ENCODE data around the gene LINGO1. TPM values are rescaled to one million over a fixed set of nuclear protein-coding genes. Genes with fewer than 3 reads are reported as not detected.

Gene LINGO1
- total RNA-seq, 2 experiments from 2014 or later, result not detected

DNA sequence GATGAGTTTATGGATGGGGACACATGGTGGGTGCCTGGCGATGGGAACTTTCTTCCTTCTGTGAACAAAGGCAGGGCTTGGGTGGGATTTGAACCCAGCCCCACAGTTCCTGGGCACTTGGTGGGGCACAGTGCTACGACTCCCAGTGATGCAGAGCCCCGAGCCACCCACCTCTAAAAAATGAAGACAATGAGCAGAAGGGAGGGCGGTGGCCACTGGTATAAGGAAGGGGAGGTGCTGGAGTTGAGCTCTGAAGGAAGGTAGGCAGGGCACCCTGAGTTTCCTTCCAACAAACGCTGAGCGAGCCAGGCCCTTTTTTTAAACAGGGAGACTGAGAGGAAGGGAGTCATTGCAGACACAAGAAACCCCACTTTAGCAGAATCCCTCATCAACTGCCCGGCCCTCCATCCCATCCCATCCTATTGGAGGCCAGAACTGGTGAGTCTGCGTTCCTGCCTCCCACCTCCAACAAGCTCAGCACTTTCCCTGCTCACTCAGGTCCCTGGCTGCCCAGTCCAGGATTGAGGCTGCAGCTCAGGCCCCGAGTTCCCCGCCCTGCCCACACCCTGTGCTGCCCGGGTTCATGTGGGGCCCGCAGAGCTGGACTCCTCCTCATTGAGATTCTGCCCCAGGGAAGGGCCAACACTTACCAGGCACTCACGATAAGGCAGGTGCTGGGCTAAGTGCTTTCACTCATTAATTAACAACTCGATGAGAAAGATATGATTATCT, 57.3 kb downstream of the LINGO1 start:
- no peak overlapping the region for H3K27ac Mint-ChIP-seq
- H3K27me3 Mint-ChIP-seq, result no peaks in the 10 kb centered on the region
- H3K36me3 Mint-ChIP-seq, result no peaks in the 10 kb centered on the region
- CTCF ChIA-PET, result interaction anchor here (1.2 kb wide), 1 partner anchor 32 kb away, joined by 4 read pairs; no protein-coding TSS in a partner anchor
- no peak for DNase-seq
- POLR2A ChIA-PET, result no interaction called here
- intact Hi-C loops (cut with micrococcal nuclease), result no loop called here
- H3K9me3 Mint-ChIP-seq, result no peaks in the 10 kb centered on the region
- no peak overlapping the region for H3K4me3 Mint-ChIP-seq
- no peaks in the 10 kb centered on the region for H3K4me1 Mint-ChIP-seq (ENCODE audit: low read depth)

DNA sequence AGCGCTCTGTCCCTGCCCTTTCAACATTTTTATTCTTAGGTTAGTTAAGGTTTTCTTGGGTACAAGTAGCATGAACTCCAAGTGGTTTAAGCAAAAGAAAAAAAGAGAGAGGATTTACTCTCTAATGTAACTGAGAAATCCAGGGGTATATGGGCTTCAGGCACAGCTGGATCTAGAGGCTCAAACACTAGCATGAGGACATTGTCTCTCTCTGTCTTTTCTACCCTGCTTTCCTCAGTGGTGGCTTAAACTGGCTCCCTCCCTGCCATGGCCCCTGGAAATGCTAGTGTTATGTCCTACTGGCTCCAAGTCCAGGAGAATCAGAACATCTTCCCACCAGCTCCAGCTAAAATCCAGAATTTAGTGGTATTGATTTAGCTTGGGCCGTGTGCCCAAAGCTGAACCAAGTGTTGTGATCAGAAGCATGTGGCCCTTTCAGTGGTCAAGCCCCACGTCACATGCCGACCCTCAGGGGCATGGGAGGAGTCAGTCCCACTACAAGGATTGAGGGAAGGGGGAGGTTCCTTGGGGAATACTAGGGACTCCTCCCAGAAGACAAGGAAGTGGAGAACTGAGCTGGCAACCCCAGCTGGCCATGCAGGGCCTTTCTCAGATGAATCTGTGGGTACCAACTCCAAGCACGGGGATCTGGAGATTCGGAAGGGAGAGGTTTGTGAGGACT, 58.0 kb downstream of the LINGO1 start:
- intact Hi-C loops (cut with micrococcal nuclease), result no loop called here
- CTCF ChIA-PET, result interaction anchor here (1.2 kb wide), 1 partner anchor 31 kb away, joined by 4 read pairs; no protein-coding TSS in a partner anchor

DNA sequence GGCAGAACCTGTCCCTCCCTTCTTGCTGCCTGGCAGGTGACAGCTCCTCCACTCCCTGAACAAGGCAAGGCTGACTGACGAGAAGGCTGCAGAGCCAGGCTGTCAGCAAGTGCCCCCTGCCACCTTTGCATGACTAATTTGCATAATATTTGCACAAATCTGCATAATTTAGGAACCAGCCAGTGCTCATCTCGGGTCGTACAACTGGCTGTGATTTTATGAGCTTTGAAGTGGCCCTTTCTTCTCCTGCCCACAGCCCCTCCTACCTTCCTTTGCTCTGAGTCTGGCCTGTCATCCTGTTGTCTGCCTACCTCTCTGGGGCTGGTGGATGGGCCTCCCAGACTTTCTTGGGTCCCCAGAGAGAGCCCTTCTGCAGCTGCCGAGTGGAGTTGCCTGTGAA, 58.9 kb downstream of the LINGO1 start:
- intact Hi-C loops (cut with micrococcal nuclease), result no loop called here
- CTCF ChIA-PET, result interaction anchor here (1.2 kb wide), 1 partner anchor 30 kb away, joined by 4 read pairs; no protein-coding TSS in a partner anchor
- no peaks in the 10 kb centered on the region for H3K9me3 Mint-ChIP-seq
- DNase-seq, result no peak
- no peaks in the 10 kb centered on the region for H3K4me1 Mint-ChIP-seq (ENCODE audit: low read depth)
- H3K4me3 Mint-ChIP-seq, result no peak overlapping the region
- POLR2A ChIA-PET, result no interaction called here
- H3K36me3 Mint-ChIP-seq, result no peaks in the 10 kb centered on the region
- no peak overlapping the region for H3K27ac Mint-ChIP-seq
- H3K27me3 Mint-ChIP-seq, result peaks cover 3% of the 10 kb centered on the region

More for the DNA sequence above, 58.0 kb downstream of the LINGO1 start:
- DNase-seq, result no peak
- Mint-ChIP-seq H3K27me3 (peaks cover 3% of the 10 kb centered on the region), H3K36me3 (no peaks in the 10 kb centered on the region), H3K9me3 (no peaks in the 10 kb centered on the region), H3K4me1 (ENCODE audit: low read depth) (no peaks in the 10 kb centered on the region), H3K4me3 (no peak overlapping the region), H3K27ac (no peak overlapping the region)
- POLR2A ChIA-PET, result no interaction called here

DNA sequence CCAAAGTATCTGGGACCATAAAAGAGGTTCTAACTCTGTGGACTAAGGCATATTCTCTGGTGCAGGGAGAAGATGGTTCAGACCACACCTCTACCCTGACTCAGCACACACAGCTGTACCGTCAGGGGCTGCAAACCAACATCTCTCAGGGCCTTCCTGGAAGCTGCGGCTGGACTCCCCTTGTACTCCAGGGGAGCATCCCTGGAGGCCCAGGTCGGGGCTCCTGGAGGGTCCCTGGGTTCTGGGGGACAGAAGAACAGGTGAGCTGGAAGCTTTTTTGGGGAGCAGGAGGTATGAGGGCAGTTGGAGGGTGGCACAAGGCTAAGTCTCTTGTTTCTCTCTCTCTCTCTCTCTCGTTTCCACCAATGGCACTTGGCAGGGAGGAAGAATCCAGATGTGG, 60.5 kb downstream of the LINGO1 start:
- Mint-ChIP-seq H3K36me3 (no peaks in the 10 kb centered on the region), H3K4me1 (ENCODE audit: low read depth) (no peaks in the 10 kb centered on the region), H3K27me3 (peaks cover 3% of the 10 kb centered on the region), H3K9me3 (no peaks in the 10 kb centered on the region), H3K4me3 (no peak overlapping the region), H3K27ac (no peak overlapping the region)
- ChIA-PET CTCF (no interaction called here), POLR2A (no interaction called here)
- intact Hi-C loops (cut with micrococcal nuclease), result no loop called here
- DNase-seq, result no peak

DNA sequence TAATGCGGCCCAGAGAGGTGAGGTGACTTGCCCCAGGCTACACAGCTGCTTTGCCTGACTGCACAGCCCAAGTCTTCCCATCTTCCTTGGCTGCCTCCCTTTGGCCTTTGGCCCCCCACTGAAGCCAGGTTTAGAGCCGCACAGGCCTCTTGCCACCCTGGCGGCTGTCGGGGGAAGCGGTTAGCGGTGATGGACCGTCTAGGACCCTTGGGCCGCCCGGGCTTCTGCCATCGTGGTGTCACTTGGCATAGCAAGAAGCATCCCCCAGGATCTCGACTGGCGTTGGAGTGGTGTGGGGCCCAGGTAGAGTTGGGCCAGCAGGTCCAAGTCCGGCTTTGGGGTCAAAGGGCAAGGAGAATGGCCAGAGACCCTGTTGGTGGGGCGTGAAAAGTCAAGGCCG, 61.0 kb downstream of the LINGO1 start:
- no peaks in the 10 kb centered on the region for H3K9me3 Mint-ChIP-seq
- POLR2A ChIA-PET, result no interaction called here
- CTCF ChIA-PET, result no interaction called here
- H3K4me3 Mint-ChIP-seq, result no peak overlapping the region
- H3K27me3 Mint-ChIP-seq, result peaks cover 3% of the 10 kb centered on the region
- H3K4me1 Mint-ChIP-seq (ENCODE audit: low read depth), result no peaks in the 10 kb centered on the region
- no peak for DNase-seq
- no peaks in the 10 kb centered on the region for H3K36me3 Mint-ChIP-seq
- no peak overlapping the region for H3K27ac Mint-ChIP-seq
- intact Hi-C loops (cut with micrococcal nuclease), result no loop called here

DNA sequence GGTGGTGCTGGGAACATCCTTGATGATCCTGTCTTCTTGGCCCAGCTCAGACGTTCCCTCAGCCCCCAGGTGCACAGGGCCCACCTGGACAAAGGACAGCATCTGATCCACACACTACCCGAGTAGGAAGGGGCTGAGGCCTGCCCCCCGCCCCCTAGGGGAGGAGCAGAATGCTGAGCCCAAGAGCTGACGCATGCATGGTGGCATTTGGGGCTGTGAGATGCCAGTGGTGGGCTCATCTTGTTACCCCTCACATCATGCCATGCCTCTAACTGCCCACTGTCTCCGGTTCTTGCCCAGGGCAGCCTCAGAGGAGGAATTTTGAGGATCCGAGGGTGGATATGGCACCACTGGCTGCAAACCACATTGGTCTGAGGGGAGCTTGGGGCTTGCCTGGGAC, 61.5 kb downstream of the LINGO1 start:
- Mint-ChIP-seq H3K4me3 (no peak overlapping the region), H3K36me3 (no peaks in the 10 kb centered on the region), H3K27ac (no peak overlapping the region), H3K4me1 (ENCODE audit: low read depth) (no peaks in the 10 kb centered on the region), H3K27me3 (peaks cover 3% of the 10 kb centered on the region), H3K9me3 (no peaks in the 10 kb centered on the region)
- CTCF ChIA-PET, result no interaction called here
- POLR2A ChIA-PET, result no interaction called here
- intact Hi-C loops (cut with micrococcal nuclease), result no loop called here
- DNase-seq, result no peak

DNA sequence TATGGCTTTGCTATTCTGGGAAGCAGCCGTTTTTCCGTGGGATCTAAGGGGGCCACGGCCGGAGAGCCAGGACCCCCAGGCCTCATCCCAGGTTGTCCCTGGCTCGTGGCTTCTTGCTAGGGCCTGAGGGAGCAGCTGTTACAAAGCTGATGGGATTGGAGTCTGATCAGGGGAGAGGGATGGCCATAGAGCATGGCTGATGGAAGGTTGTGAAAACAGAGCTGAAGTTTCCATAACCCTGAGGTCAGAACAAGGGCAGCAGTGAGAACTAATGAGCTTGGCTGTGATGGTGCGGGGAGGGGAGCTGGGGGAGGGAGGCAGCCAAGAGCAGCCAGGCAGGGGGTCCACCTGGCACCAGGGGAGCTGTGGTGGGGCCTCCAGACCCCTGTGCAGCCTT, 63.0 kb downstream of the LINGO1 start:
- Mint-ChIP-seq H3K4me3 (no peak overlapping the region), H3K27ac (no peak overlapping the region)
- intact Hi-C loops (cut with micrococcal nuclease), result no loop called here

DNA sequence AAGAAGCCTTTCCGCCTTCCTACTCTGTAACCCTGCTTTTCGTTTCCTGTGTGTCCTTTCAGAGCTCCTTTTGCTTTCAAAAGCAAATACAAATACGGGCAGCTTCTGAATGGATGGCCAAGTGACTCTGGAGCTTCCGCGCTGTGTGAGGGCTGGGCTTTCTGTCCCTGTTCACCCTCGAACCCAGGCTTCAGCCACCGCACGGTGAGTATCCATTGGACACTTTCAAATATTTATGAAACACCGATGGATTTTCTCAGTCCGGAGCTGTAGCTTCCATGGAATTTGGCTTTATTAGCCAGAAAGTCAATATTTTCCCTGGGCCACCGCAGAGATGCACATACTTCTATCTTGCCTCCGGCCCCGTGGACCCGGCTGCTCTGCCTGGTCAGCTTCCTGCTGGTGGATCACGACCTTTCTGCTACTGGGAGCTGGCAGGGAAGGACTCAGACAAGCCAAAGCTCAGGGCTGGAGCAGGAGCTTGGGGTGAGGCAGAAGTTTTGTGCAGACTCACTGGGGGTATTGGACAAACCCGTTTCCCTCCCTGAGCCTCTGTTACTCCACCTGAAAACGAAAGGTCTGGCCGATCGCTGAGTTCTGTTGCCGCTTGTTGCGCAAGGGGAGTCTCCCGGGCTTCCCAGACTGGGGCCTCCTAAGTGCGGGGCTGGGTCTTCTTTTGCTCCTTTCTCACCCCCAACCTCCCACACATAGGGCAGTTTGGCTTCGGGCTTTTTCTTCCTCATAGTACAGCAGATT, 63.6 kb downstream of the LINGO1 start:
- H3K4me3 Mint-ChIP-seq, result no peak overlapping the region
- no peak for DNase-seq
- H3K27ac Mint-ChIP-seq, result no peak overlapping the region
- ChIA-PET CTCF (no interaction called here), POLR2A (no interaction called here)
- intact Hi-C loops (cut with micrococcal nuclease), result no loop called here
- no peaks in the 10 kb centered on the region for H3K9me3 Mint-ChIP-seq
- peaks cover 3% of the 10 kb centered on the region for H3K27me3 Mint-ChIP-seq
- no peaks in the 10 kb centered on the region for H3K4me1 Mint-ChIP-seq (ENCODE audit: low read depth)
- H3K36me3 Mint-ChIP-seq, result no peaks in the 10 kb centered on the region

More for the DNA sequence above, 63.0 kb downstream of the LINGO1 start:
- H3K27me3 Mint-ChIP-seq, result peaks cover 3% of the 10 kb centered on the region
- POLR2A ChIA-PET, result no interaction called here
- CTCF ChIA-PET, result no interaction called here
- H3K36me3 Mint-ChIP-seq, result no peaks in the 10 kb centered on the region
- no peak for DNase-seq
- no peaks in the 10 kb centered on the region for H3K9me3 Mint-ChIP-seq
- H3K4me1 Mint-ChIP-seq (ENCODE audit: low read depth), result no peaks in the 10 kb centered on the region

DNA sequence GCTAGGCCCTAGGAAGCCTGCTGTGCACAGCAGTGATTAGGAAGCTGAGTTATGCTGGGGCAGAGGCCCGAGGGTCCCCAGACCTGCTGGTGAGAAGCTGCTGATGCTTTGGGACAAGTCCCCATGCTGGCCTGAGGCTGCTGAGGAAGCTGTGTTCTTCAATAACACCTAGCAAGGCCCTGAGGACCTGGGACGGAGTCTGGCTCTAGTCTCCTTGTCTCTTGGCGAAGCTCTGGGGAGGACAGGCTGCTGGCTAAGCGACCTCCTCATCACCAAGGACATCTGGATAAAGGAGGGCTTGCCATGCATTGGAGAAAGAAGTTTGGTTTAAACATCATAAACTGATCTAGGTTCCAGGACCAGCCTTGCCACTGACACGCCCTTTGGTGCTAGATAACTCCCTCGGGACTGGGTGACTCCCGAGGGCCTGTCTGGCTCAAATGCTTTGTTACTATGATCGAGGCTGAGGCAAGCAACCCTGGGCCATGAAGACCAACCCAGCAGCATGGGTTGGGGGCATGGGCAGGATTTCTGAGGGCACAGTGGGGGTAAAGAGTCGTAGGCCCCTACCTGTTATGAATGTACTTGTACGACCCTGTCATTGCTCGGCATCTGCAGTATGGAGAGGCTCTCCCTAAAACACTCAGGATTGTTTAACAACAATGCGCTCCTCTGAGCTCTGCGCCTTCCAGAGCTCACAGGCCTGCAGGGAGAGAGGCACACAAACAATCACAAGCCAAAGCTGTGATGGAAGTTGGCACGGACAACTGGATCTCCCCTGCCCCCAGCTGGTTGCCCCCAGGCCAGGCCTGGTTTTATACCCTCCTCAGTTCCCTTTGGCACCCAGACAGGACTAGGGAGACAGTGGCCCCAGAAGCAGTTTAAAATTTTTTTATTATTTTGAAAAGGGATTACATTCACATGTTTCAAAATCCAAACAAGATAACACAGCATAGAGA, 64.4 kb downstream of the LINGO1 start:
- H3K9me3 Mint-ChIP-seq, result no peaks in the 10 kb centered on the region
- H3K27ac Mint-ChIP-seq, result no peak overlapping the region
- POLR2A ChIA-PET, result no interaction called here
- H3K27me3 Mint-ChIP-seq, result peaks cover 3% of the 10 kb centered on the region
- H3K4me1 Mint-ChIP-seq (ENCODE audit: low read depth), result no peaks in the 10 kb centered on the region
- no peak overlapping the region for H3K4me3 Mint-ChIP-seq
- intact Hi-C loops (cut with micrococcal nuclease), result no loop called here
- DNase-seq, result no peak
- CTCF ChIA-PET, result interaction anchor here (1.6 kb wide), 1 partner anchor 25 kb away, joined by 6 read pairs; no protein-coding TSS in a partner anchor
- no peaks in the 10 kb centered on the region for H3K36me3 Mint-ChIP-seq

DNA sequence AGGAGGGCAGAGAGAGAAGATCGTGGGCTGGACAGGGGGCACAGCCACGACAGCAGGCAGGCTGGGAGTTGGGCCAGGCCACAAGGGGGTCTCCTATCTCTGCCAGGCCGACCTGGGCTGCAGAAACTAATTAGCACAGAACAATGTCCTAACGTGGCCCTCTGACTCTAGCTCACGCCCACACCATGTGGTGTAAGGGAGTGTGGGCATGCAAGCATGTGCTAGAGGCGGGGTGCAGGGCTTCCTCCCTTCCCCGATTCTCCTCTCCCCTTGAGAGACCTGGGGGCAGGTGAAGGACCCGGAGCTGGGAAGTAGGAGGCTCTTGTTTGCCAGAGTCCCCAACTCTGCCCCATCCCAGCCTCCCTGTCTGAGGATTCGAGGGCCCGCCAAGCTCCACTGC, 65.5 kb downstream of the LINGO1 start:
- no peaks in the 10 kb centered on the region for H3K9me3 Mint-ChIP-seq
- POLR2A ChIA-PET, result no interaction called here
- H3K4me1 Mint-ChIP-seq (ENCODE audit: low read depth), result no peaks in the 10 kb centered on the region
- DNase-seq, result no peak
- H3K27ac Mint-ChIP-seq, result no peak overlapping the region
- no peak overlapping the region for H3K4me3 Mint-ChIP-seq
- no peaks in the 10 kb centered on the region for H3K36me3 Mint-ChIP-seq
- intact Hi-C loops (cut with micrococcal nuclease), result no loop called here
- peaks cover 3% of the 10 kb centered on the region for H3K27me3 Mint-ChIP-seq
- CTCF ChIA-PET, result interaction anchor here (1.6 kb wide), 1 partner anchor 24 kb away, joined by 6 read pairs; no protein-coding TSS in a partner anchor

DNA sequence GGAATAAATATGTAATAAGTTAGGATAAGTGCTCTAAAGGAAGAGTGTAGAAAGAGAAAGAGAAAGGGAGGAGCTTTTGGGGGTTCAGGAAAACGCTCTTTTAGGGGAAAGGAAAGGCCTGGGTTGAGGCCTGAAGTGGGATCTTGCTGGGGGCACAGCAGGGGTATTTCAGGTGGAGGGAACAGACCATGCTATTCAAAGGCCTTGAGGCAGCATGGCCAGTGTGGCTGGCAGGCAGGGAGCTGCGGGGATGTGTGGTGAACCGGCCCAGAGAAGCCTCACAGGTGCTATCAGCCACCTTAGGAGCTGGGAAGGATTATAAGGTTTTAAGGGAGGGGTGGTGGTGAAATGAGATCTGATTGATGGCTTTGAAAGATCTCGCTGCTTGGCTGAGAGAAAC, 66.6 kb downstream of the LINGO1 start:
- intact Hi-C loops (cut with micrococcal nuclease), result no loop called here

More for the DNA sequence above, 66.6 kb downstream of the LINGO1 start:
- no peak for DNase-seq
- ChIA-PET POLR2A (no interaction called here), CTCF (no interaction called here)
- H3K9me3 Mint-ChIP-seq, result no peaks in the 10 kb centered on the region
- no peaks in the 10 kb centered on the region for H3K36me3 Mint-ChIP-seq
- no peaks in the 10 kb centered on the region for H3K4me1 Mint-ChIP-seq (ENCODE audit: low read depth)
- H3K4me3 Mint-ChIP-seq, result no peak overlapping the region
- no peak overlapping the region for H3K27ac Mint-ChIP-seq
- H3K27me3 Mint-ChIP-seq, result peaks cover 3% of the 10 kb centered on the region

All from activated CD4-positive, alpha-beta memory T cell treated with anti-CD3 and anti-CD28 coated beads for 36 hours (primary cell).